Putamen (tissue), 1 donor: ENCODE results near the gene CUBN.

Source experiments
- DNase-seq: peaks from one replicate; pipeline ENCODE4 v3.0.0-alpha.2; 2016; ENCODE audit warnings: low spot score

Gene CUBN

GRCh38 chr10:16952080-16952479, 177.5 kb downstream of the CUBN start:
- no peak for DNase-seq

GRCh38 chr10:16950656-16951601, 178.7 kb downstream of the CUBN start:
- peak; percentile 57 for DNase-seq

GRCh38 chr10:16949816-16950215, 179.8 kb downstream of the CUBN start:
- DNase-seq: no peak

DNA sequence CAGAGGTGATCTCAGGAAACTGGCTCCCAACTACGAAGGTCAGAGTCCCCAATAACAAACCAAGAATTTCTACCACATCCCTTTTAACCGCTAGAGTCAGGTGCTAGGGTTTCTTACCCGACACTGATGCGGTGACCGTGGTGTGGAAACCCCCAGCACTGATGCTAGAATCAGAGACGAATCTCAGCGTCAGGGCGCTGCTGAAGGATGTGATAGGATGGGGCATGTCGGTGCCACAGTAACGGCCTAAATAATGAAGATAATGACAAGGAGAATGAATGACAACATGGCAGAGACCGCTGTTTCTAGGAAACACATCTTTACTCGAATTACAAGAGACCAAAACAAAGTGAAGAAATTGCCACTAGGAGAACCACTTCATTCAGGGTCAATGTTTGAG, 181.2 kb downstream of the CUBN start:
- no peak for DNase-seq

GRCh38 chr10:16947069-16947468, 182.5 kb downstream of the CUBN start:
- no peak for DNase-seq

DNA sequence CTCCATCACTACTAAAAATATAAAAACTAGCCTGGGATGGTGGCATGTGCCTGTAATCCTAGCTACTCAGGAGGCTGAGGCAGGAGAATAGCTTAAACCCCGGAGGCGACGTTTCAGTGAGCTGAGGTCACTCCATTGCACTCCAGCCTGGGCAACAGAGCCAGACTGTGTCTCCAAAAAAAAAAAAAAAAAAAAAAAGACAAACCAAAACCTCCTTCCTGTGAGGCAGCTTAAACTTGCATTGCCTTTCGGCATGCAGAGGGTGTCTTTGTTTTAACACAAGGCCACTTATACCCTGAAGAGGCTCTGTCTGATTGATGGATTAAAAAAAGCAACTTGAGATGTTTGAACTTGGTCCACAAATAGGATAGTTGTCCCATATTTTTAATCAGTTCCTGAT, 184.0 kb downstream of the CUBN start:
- no peak for DNase-seq

GRCh38 chr10:16944986-16945385, 184.6 kb downstream of the CUBN start:
- DNase-seq: no peak

DNA sequence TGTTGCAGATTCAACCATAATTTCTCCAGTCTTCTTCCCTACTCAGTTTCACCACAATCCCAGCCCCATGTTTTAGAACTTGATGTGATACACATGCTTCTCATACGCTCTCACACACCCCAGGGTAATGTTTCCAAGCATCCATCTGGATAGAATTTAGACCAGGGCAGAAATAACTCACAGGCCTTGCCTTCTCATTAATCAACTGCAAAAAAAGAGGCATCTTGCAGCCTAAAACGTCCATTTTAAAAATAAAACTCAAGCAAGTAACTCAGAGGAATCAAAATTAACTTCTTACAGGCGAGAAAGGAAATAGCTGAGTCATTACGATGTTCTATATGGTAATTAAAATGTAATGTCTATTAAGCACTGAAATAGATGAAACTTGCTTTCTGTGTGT, 185.2 kb downstream of the CUBN start:
- DNase-seq: no peak

DNA sequence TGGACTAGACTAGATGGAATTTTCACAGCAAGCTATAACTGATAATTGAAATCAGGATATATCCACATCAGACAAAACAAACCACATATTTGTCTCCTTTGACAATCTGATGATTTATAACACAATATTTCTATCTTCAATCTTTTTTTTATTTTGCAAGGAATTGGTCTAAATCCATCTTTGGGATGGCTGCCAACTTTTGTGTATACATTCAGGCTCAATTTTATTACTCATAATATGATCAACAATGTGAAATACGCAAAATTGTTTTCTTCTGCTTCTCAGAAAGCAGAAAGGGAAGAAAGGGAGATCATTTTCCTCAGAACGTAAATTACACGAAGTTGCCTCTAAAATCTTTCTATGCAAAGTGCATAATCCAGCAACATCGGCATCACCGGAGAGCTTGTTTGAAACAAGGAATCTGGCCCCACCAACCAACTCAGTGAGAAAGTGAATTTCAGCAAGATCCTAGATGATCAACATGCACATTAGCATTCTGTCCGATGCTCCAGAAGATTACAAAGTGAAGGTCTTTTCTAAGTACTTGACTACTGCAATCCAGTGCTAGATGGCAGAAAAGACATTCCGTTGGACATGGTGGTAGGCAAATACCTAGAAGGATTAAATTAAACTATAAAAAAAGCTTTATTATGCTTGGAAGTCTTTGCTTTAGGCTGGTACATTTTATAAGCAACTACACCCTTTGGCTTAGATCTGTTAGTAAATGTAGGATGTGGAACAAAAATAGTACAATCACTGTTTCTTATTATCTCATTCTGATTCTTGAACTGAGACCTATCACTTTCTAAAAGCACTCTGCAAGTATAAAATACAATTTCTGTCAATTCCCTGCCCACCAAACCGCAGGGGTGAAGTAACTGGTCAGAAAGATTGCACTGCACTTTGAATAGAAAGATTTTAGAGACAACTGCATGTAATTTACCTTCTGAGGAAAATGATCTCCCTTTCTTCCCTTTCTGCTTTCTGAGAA, 186.0 kb downstream of the CUBN start:
- no peak for DNase-seq

DNA sequence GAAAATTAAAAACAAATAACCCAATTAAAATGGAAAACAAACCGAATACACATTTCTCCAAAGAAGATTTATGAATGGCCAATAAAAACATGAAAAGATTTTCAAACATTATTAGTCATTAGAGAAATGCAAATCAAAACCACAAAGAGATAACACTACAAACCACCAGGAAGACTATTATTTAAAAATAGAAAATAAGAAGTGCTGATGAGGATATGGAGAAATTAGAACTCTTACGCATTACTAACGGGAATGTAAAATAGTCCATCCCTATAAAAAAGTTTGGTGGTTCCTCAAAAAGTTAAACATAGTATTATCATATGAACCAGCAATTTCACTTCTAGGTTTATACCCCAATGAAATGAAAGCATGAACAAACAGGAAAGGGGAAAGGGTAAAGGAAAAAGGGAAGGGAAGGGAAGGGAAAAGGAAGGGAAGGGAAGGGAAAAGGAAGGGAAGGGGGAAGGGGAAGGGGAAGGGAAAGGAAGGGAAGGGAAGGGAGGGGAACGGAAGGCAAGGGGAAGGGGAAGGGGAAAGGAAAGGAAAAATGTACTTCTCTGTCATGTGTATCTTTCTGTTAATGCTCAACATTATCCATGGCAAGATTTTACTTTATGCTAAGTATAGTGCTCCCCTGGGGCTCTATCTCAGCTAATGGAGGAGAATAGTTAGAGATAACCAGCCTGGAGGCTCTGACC, 187.1 kb downstream of the CUBN start:
- no peak for DNase-seq

DNA sequence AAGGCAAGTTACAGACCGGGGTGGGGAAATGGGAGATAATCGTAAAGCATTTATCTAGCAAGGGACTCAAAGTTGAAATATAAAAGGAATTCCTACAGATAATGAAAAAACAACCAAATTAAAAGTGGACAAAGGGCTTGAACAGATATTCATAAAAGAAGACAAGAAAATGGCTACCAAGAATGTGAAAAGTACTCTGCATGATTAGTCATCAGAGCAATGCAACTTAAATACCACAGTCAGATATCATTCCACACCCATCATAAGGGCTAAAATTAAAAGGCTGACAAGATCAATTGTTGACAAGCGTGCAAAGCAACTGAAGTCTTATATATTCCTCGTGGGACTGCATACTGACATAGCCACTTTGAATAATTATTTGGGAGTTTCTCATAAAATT, 187.7 kb downstream of the CUBN start:
- DNase-seq: no peak

DNA sequence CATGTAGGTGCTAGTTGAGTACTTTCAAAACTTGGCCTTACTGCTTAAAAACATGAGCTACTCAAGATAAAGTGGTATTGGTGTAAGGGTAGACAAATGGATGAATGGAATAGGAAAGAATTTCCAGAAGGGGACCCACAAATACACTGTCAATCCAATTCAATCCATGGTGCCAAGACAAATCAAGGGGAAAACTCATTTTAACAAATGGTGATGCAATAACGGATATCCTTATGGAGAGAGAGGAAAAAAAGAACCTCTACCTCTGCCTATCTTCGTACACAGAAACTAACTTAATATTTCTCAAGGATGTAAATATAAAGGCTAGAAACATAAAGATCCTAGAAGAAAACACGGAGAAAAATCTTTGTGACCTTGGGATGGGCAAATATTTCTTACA, 188.5 kb downstream of the CUBN start:
- DNase-seq: no peak

- DNase-seq: no peak
These were observed 190.7 kb downstream of the CUBN start for GRCh38 chr10:16938952-16939351.

GRCh38 chr10:16934461-16934860, 195.2 kb downstream of the CUBN start:
- no peak for DNase-seq

DNA sequence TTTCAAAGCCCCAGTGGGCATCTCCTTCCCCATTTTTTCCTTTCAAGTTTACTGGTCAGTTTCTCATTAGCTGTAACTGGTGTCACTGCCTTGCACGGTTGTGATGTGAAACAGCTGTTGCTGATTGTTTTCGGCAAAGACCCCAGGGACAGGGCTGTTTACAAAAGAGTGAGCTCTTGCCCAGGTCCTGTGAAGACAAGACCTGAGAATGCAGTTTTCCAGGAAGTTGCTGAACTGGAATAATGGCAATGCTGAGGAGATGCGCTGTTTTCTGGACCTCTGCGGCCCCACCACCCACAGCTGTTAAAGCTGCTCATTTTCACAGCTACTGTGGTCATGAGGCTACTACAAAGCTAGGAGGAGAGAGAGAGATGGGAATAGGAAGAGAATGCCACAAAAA, 195.8 kb downstream of the CUBN start:
- no peak for DNase-seq

DNA sequence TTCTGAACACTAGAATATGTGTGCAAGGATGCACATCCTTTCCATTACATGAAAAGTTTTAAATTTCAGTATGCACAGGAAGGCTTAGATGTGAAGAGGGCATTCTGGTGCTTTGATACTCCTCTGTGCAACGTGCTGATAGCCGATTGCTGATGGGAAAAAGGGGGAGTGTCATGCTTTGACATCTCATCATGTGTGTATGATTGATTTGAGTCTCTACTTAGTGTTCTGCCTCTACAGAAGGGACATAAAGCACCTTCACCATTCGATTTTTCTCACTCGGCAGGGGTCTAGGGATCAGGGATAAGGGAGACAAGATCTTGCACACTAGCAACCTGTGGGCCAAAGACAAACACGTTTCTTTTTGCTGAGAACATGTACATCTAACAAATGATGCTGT, 197.7 kb downstream of the CUBN start:
- no peak for DNase-seq

GRCh38 chr10:16930540-16930939, 199.1 kb downstream of the CUBN start:
- no peak for DNase-seq

DNA sequence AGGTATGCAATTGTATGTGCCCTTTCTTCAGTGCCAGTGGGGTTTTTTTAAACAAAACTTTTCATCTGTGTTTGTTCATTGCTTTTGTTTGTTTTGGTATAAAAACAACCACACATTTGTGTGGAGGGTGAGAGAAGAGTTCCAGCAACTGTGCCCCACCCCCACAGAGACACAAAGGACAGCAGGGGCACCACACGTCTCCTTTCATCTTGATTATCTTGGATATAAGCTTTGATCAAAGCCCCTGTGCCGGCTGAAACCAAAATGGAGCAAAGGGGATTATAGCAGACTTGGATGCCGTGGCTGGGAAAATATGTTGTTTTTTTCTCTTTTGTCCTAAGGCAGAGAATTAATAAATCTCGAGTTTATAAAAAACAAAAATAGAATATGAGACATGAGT, 200.5 kb downstream of the CUBN start:
- DNase-seq: no peak

DNA sequence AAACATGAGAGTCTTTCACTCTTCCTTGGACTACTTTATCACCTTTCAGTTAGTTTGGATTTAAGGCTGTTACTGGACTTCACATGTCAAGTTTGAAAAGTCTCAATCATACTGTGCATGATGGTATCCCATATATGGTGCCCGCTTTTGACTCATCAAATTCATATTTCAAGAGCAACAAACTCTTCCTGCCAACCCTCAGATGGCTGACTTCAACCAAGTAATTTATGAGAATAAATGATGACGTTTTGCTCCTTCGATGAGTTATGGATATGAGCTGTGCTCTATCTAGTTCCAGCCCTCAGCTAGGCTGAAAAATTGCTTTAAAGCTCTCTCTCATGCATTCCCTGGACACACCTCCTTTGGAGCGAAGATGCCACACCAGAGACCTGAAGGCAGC, 202.1 kb downstream of the CUBN start:
- no peak for DNase-seq

GRCh38 chr10:16923726-16924125, 205.9 kb downstream of the CUBN start:
- no peak for DNase-seq

DNA sequence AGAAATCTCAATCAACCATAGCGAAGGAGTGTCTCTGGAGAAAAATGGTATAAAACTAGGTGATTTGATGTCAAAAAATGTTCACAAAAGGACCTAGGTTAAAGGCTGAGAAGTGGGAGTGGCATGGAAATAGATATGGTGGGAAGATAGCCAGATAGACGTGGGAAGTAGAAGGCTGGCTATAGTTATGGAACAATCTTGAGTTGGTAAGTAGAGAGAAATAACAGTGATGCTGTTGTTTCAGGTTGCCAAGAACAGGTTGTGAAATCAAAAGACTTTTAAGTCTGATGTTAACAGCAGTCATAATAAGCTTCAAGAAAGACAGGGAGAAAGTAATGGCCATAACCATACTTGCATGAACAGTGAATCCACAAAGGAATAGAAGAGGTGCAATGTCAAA, 206.3 kb downstream of the CUBN start:
- DNase-seq: no peak
